GM12872 (cell line): Measurements from ENCODE around the gene FTCDNL1.

Experiments
- CTCF ChIP-seq: IDR thresholded peaks from 3 replicates; pipeline ENCODE4 v1.5.1; 2011; ENCODE audit warnings: low read depth, mild to moderate bottlenecking, low read length, moderate library complexity; ENCODE audit not compliant: insufficient read depth

The FTCDNL1 gene

GRCh38 chr2:199765646-199766045 lies 85.3 kb downstream of the FTCDNL1 start:
- TF ChIP-seq CTCF: no peak

- TF ChIP-seq CTCF: no peak
Measured at GRCh38 chr2:199764273-199764800, 86.7 kb downstream of the FTCDNL1 start.

DNA sequence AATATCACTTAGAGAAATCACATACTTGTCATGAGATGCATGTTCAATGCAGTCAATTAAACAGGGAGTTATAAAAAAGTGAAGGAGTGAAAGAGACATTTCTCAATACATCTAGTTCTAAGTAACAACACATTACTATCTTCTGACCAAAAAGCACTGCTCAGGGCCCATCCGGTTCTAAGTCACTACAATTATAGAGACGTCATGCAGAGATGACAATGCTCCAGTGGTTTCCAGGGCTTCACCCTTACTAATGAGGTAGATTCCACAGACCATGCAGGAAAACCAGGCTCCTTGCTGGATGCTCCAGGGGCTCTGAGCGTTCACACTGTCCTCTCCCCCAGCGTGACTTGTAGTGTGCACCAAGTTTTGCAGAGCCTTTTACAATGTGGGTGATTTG lies 88.0 kb downstream of the FTCDNL1 start:
- no peak for TF ChIP-seq CTCF

GRCh38 chr2:199760574-199760973 lies 90.4 kb downstream of the FTCDNL1 start:
- no peak for TF ChIP-seq CTCF

DNA sequence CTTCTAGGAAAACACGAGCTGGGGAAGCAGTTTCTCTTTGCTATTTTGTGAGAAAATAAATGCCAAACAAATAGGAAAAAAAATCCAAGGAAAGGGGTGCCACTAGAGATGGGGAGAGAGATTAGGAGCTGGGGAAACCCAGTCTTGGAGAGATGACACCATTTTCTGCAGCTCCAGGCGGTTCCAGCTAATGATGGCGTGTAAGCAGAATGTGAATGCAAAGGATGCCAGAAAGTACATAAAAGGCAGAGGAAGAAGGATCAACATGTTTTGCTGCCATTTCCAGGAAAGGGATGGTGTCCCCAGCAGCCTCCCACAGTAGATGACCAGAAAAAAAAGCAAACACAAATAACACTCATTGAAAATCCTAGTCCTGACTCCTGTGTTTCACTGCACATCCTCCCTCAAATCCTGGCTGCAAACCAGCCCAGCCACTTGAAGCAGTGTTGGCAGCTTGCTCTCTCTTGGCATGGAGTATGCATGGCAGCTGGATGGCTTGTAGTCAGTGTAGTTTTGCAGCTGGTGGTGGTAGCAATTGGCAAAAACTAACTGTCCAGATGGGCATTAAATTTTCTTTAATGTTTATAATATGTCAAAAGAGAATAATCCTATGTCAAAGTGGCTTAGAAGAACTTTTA lies 93.6 kb downstream of the FTCDNL1 start:
- TF ChIP-seq CTCF: no peak

- TF ChIP-seq CTCF: no peak
Measured at GRCh38 chr2:199756743-199757142, 94.2 kb downstream of the FTCDNL1 start.

DNA sequence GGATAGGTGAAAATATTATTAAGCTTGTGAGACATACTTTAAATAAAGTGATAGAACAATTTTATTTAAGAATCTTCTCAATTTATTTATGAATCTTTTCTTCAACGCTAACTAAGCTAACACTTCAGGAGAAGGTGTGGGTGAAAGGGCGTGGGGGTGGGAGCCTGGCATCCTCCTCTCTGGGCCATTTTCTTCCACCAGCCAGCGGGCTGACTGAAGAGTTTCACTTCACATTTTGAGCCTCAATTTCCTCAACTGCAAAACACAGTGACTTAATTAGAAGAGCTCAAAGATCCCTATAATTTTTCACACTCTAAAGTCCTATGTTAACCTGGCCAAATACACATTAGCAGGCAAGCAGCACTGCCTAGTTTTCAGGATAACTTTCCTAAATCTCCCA lies 94.8 kb downstream of the FTCDNL1 start:
- TF ChIP-seq CTCF: no peak
